A673 (cell line): ENCODE measurements around the gene C1orf50.

ENCODE experiments used
- CTCF ChIP-seq: fragments of 300-800, 200-600 bp; sonication (generic); conservative IDR thresholded peaks from 2 replicates; pipeline ENCODE4 v1.5.1; 2017; ENCODE audit warnings: low read depth, mild to moderate bottlenecking, antibody characterized with exemption, low read length, moderate library complexity, mixed read lengths
- EZH2 ChIP-seq: fragments of 200-600 bp; sonication (generic); IDR thresholded peaks from 2 replicates; pipeline ENCODE4 v1.6.1; 2017; ENCODE audit warnings: borderline replicate concordance, low read depth, mild to moderate bottlenecking, mixed read lengths, antibody characterized with exemption, low read length; ENCODE audit not compliant: poor library complexity, severe bottlenecking

- TF ChIP-seq CTCF (no peak), EZH2 (no peak)
Measured at GRCh38 chr1:42793824-42794223, 26.8 kb downstream of the C1orf50 start.
